ENCODE data around the gene CYSLTR2.

Gene CYSLTR2

DNA sequence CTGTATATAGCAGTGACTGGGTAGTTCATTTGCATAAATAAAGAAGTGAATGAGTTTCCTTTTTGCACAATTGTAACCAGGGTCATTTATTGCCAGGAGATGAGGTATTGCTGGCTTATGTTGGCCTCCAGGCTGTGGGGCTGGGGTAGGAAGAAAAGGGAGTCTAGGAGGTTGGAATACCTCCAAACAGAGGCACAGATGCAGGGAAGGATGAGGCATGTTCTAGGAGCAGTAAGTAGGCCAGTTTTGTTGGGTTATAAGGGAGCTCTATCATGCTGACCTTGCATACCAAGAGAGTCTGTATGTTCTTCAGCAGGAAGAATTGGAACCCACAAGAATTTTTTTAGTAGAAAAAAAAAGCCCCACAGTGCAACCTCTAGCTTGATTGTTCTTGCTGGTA is 17.2 kb upstream of the CYSLTR2 start (continued):
- TF ChIP-seq, protein P1, sequence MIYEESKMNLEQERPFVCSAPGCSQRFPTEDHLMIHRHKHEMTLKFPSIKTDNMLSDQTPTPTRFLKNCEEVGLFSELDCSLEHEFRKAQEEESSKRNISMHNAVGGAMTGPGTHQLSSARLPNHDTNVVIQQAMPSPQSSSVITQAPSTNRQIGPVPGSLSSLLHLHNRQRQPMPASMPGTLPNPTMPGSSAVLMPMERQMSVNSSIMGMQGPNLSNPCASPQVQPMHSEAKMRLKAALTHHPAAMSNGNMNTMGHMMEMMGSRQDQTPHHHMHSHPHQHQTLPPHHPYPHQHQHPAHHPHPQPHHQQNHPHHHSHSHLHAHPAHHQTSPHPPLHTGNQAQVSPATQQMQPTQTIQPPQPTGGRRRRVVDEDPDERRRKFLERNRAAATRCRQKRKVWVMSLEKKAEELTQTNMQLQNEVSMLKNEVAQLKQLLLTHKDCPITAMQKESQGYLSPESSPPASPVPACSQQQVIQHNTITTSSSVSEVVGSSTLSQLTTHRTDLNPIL (CRISPR knock-in tag; IDR thresholded peaks at IDR 0.05; ENCODE audit: low read depth): no peak
- no peak for TF ChIP-seq RARB (CRISPR knock-in tag; IDR thresholded peaks at IDR 0.05)

DNA sequence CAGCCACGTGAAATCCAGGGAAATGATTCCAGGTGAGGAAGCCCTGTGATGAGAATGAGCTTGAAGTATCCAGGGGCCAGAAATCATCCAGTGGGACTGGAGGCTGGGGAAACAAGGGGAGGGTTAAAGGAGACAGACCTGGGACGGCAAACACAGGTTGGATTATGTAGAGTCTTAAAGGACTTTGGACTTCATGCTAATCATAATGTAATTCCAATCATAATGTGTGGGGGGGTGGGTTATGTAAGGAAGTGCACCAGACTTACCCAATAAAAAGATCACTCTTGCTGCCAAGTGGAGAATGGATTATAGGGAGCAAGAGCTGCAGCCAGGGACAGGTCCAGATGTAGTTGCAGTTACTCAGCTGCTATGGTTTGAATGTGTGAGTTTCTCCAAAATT is 16.1 kb upstream of the CYSLTR2 start:
- no peak for TF ChIP-seq ZNF565 (CRISPR knock-in tag; conservative IDR thresholded peaks at IDR 0.05; ENCODE audit: low read depth)
- TF ChIP-seq, protein P2, sequence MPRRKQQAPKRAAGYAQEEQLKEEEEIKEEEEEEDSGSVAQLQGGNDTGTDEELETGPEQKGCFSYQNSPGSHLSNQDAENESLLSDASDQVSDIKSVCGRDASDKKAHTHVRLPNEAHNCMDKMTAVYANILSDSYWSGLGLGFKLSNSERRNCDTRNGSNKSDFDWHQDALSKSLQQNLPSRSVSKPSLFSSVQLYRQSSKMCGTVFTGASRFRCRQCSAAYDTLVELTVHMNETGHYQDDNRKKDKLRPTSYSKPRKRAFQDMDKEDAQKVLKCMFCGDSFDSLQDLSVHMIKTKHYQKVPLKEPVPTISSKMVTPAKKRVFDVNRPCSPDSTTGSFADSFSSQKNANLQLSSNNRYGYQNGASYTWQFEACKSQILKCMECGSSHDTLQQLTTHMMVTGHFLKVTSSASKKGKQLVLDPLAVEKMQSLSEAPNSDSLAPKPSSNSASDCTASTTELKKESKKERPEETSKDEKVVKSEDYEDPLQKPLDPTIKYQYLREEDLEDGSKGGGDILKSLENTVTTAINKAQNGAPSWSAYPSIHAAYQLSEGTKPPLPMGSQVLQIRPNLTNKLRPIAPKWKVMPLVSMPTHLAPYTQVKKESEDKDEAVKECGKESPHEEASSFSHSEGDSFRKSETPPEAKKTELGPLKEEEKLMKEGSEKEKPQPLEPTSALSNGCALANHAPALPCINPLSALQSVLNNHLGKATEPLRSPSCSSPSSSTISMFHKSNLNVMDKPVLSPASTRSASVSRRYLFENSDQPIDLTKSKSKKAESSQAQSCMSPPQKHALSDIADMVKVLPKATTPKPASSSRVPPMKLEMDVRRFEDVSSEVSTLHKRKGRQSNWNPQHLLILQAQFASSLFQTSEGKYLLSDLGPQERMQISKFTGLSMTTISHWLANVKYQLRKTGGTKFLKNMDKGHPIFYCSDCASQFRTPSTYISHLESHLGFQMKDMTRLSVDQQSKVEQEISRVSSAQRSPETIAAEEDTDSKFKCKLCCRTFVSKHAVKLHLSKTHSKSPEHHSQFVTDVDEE (CRISPR knock-in tag; IDR thresholded peaks at IDR 0.05): no peak
- TF ChIP-seq ZC3H10 (CRISPR knock-in tag; IDR thresholded peaks at IDR 0.05): no peak
- TF ChIP-seq ZFP30 (CRISPR knock-in tag; IDR thresholded peaks at IDR 0.05): no peak
- no peak for TF ChIP-seq GLIS3 (CRISPR knock-in tag; IDR thresholded peaks at IDR 0.05)
- no peak for TF ChIP-seq BACH2 (CRISPR knock-in tag; IDR thresholded peaks at IDR 0.05; ENCODE audit: borderline replicate concordance)
- no peak for TF ChIP-seq RARB (CRISPR knock-in tag; IDR thresholded peaks at IDR 0.05)
- TF ChIP-seq PPARA (CRISPR knock-in tag; IDR thresholded peaks at IDR 0.05; ENCODE audit: borderline replicate concordance): no peak
- no peak for TF ChIP-seq CSDC2 (CRISPR knock-in tag; IDR thresholded peaks at IDR 0.05)
- TF ChIP-seq, protein P3, sequence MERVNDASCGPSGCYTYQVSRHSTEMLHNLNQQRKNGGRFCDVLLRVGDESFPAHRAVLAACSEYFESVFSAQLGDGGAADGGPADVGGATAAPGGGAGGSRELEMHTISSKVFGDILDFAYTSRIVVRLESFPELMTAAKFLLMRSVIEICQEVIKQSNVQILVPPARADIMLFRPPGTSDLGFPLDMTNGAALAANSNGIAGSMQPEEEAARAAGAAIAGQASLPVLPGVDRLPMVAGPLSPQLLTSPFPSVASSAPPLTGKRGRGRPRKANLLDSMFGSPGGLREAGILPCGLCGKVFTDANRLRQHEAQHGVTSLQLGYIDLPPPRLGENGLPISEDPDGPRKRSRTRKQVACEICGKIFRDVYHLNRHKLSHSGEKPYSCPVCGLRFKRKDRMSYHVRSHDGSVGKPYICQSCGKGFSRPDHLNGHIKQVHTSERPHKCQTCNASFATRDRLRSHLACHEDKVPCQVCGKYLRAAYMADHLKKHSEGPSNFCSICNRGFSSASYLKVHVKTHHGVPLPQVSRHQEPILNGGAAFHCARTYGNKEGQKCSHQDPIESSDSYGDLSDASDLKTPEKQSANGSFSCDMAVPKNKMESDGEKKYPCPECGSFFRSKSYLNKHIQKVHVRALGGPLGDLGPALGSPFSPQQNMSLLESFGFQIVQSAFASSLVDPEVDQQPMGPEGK (CRISPR knock-in tag; IDR thresholded peaks at IDR 0.05; ENCODE audit: borderline replicate concordance): no peak
- TF ChIP-seq ZFP3 (CRISPR knock-in tag; IDR thresholded peaks at IDR 0.05): no peak
- no peak for TF ChIP-seq ARNTL (CRISPR knock-in tag; IDR thresholded peaks at IDR 0.05; ENCODE audit: borderline replicate concordance, low read depth)
- no peak for TF ChIP-seq OSR1 (CRISPR knock-in tag; IDR thresholded peaks at IDR 0.05)
- no peak for ATAC-seq

DNA sequence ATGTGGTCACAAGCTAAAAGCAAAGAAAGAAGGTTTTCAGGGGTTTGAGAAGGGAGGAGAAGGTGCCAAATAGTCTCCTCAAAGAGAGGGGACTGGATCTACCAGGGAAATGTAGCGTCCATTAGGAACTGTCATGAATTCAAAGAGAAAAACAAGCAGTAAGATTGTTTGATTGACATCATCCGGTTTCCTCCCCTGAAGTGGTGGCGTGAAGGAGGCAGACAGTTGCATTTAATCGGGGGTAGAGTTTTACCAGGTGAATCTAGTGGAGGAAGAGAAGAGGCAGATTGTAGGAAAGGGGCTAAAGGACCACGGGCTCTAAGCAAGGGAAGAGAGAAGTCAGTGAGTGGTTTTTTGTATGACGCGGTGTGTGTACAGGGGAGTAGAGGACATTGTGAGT is 13.0 kb upstream of the CYSLTR2 start:
- TF ChIP-seq OSR1 (CRISPR knock-in tag; IDR thresholded peaks at IDR 0.05) (no peak), TCF4 (CRISPR knock-in tag; IDR thresholded peaks at IDR 0.05; ENCODE audit: borderline replicate concordance) (no peak), PPARA (CRISPR knock-in tag; IDR thresholded peaks at IDR 0.05; ENCODE audit: borderline replicate concordance) (no peak), ZFP3 (CRISPR knock-in tag; IDR thresholded peaks at IDR 0.05) (no peak), TOX (CRISPR knock-in tag; IDR thresholded peaks at IDR 0.05; ENCODE audit: borderline replicate concordance) (no peak)
- TF ChIP-seq, protein P2 (CRISPR knock-in tag; IDR thresholded peaks at IDR 0.05): no peak
- no peak for ATAC-seq

DNA sequence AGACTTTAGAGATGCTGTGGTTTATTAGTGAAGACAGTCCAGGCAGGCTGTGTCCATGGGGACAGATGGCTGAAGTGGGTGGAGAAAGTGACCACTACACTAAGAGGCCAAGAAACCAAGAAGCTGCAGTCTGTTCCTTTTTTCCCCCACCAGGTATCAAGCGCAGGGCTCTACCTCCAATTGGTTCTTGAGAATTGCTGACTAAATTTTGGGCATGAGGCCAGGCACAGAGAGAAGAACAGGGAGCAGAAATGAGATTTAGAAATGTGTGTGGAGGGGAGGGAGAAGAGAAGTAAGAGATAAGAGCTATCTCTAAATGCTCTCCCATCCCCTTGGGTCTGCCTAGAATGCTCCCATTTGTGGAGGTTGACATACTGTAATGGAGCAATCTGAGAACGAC is 12.3 kb upstream of the CYSLTR2 start:
- TF ChIP-seq ZNF8 (CRISPR knock-in tag; IDR thresholded peaks at IDR 0.05) (no peak), ZC3H10 (CRISPR knock-in tag; IDR thresholded peaks at IDR 0.05) (no peak), TOX (CRISPR knock-in tag; IDR thresholded peaks at IDR 0.05; ENCODE audit: borderline replicate concordance) (no peak), CSDC2 (CRISPR knock-in tag; IDR thresholded peaks at IDR 0.05) (no peak), TCF4 (CRISPR knock-in tag; IDR thresholded peaks at IDR 0.05; ENCODE audit: borderline replicate concordance) (no peak)
- TF ChIP-seq, protein P3 (CRISPR knock-in tag; IDR thresholded peaks at IDR 0.05; ENCODE audit: borderline replicate concordance): no peak
- ATAC-seq: no peak
